ENCODE results near the gene RAPGEF4.
"Not testable (repeated sequence)": the region's sequence is repeated elsewhere in the genome, so short reads cannot be mapped to it uniquely, and the experiment has no call there.

The RAPGEF4 gene

GRCh38 chr2:173032032-173032431, 296.4 kb downstream of the RAPGEF4 start:
- TF ChIP-seq CTCF (IDR thresholded peaks at IDR 0.05; ENCODE audit: low read depth, low read length) = no peak
- in situ Hi-C loops (cut with HindIII; ENCODE audit: low sequenced_read_pairs) = no loop called here
- H3K4me3 ChIP-seq (ENCODE audit: low read depth, low read length) = no peak overlapping the region
- no peak for DNase-seq (ENCODE audit: low read depth, low spot score)

- no peak for DNase-seq (ENCODE audit: low read depth, low spot score)
- in situ Hi-C loops (cut with HindIII; ENCODE audit: low sequenced_read_pairs) = no loop called here
- no peak overlapping the region for H3K4me3 ChIP-seq (ENCODE audit: low read depth, low read length)
- TF ChIP-seq CTCF (IDR thresholded peaks at IDR 0.05; ENCODE audit: low read depth, low read length) = no peak
Observed at GRCh38 chr2:173033084-173033483, 297.4 kb downstream of the RAPGEF4 start.

GRCh38 chr2:173034143-173034542, 298.5 kb downstream of the RAPGEF4 start:
- H3K4me3 ChIP-seq (ENCODE audit: low read depth, low read length) = no peak overlapping the region
- no peak for DNase-seq (ENCODE audit: low read depth, low spot score)
- in situ Hi-C loops (cut with HindIII; ENCODE audit: low sequenced_read_pairs) = no loop called here
- TF ChIP-seq CTCF (IDR thresholded peaks at IDR 0.05; ENCODE audit: low read depth, low read length) = no peak

GRCh38 chr2:173037245-173038120, 301.8 kb downstream of the RAPGEF4 start:
- TF ChIP-seq CTCF (IDR thresholded peaks at IDR 0.05; ENCODE audit: low read depth, low read length) = no peak
- H3K4me3 ChIP-seq (ENCODE audit: low read depth, low read length) = no peak overlapping the region
- in situ Hi-C loops (cut with HindIII; ENCODE audit: low sequenced_read_pairs) = no loop called here
- no peak for DNase-seq (ENCODE audit: low read depth, low spot score)

- DNase-seq (ENCODE audit: low read depth, low spot score); in situ Hi-C loops (cut with HindIII; ENCODE audit: low sequenced_read_pairs); H3K4me3 ChIP-seq (ENCODE audit: low read depth, low read length): not testable (repeated sequence)
Observed at GRCh38 chr2:173038257-173038656, 302.6 kb downstream of the RAPGEF4 start.

GRCh38 chr2:173040729-173041128, 305.1 kb downstream of the RAPGEF4 start:
- no peak overlapping the region for H3K4me3 ChIP-seq (ENCODE audit: low read depth, low read length)
- in situ Hi-C loops (cut with HindIII; ENCODE audit: low sequenced_read_pairs) = no loop called here
- no peak for DNase-seq (ENCODE audit: low read depth, low spot score)
- TF ChIP-seq CTCF (IDR thresholded peaks at IDR 0.05; ENCODE audit: low read depth, low read length) = no peak

GRCh38 chr2:173043476-173043875, 307.8 kb downstream of the RAPGEF4 start:
- no peak overlapping the region for H3K4me3 ChIP-seq (ENCODE audit: low read depth, low read length)
- TF ChIP-seq CTCF (IDR thresholded peaks at IDR 0.05; ENCODE audit: low read depth, low read length) = no peak
- in situ Hi-C loops (cut with HindIII; ENCODE audit: low sequenced_read_pairs) = no loop called here
- no peak for DNase-seq (ENCODE audit: low read depth, low spot score)
